ENCODE results near the gene AGT. TPM values are rescaled to one million over a fixed set of nuclear protein-coding genes. Genes with fewer than 3 reads are reported as not detected.

Gene AGT
- total and polyA plus RNA-seq, 2 experiments from 2014 or later: 0.11 TPM; not detected in 1

DNA sequence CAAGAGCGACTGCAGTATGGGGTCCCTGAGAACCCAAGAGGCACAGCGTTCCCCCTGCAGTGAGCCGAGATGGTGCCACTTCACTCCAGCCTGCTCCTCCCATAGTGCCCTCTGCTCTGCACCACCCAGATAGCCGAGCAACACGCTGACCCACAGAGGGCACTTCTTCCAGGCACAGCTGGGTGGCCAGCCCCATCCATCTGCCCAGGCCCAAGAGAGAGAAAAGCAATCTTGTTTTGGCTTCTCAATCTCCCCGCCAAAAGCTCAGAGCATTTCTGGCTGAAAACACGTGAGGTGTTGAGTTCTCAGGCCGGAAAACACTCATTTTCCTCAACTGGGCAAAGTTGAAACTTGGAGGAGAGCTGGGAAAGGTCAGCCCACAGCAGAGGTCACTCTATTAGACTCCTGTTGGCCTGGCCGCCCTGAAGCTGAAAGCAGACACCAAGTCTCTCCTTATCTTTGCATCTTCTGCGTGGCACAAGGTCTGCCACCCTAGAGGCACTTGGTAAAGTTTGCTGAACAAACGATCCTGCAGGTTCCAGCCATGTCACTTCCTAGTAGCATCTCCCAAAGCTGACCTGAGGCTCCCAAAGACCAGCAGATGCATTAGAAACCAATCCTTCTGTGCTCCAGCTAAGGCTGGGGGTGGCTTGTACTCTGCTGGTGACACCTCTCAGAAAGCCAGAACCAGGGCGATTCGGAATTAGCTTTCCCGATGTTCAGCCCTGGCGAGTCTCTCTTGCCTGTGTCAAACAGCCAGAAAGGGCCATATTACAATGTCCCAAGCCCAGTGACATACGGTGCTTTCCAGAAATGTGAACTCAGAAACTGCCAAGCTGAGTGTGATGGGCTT is 44.2 kb upstream of the AGT start (continued):
- TF ChIP-seq, protein P1, sequence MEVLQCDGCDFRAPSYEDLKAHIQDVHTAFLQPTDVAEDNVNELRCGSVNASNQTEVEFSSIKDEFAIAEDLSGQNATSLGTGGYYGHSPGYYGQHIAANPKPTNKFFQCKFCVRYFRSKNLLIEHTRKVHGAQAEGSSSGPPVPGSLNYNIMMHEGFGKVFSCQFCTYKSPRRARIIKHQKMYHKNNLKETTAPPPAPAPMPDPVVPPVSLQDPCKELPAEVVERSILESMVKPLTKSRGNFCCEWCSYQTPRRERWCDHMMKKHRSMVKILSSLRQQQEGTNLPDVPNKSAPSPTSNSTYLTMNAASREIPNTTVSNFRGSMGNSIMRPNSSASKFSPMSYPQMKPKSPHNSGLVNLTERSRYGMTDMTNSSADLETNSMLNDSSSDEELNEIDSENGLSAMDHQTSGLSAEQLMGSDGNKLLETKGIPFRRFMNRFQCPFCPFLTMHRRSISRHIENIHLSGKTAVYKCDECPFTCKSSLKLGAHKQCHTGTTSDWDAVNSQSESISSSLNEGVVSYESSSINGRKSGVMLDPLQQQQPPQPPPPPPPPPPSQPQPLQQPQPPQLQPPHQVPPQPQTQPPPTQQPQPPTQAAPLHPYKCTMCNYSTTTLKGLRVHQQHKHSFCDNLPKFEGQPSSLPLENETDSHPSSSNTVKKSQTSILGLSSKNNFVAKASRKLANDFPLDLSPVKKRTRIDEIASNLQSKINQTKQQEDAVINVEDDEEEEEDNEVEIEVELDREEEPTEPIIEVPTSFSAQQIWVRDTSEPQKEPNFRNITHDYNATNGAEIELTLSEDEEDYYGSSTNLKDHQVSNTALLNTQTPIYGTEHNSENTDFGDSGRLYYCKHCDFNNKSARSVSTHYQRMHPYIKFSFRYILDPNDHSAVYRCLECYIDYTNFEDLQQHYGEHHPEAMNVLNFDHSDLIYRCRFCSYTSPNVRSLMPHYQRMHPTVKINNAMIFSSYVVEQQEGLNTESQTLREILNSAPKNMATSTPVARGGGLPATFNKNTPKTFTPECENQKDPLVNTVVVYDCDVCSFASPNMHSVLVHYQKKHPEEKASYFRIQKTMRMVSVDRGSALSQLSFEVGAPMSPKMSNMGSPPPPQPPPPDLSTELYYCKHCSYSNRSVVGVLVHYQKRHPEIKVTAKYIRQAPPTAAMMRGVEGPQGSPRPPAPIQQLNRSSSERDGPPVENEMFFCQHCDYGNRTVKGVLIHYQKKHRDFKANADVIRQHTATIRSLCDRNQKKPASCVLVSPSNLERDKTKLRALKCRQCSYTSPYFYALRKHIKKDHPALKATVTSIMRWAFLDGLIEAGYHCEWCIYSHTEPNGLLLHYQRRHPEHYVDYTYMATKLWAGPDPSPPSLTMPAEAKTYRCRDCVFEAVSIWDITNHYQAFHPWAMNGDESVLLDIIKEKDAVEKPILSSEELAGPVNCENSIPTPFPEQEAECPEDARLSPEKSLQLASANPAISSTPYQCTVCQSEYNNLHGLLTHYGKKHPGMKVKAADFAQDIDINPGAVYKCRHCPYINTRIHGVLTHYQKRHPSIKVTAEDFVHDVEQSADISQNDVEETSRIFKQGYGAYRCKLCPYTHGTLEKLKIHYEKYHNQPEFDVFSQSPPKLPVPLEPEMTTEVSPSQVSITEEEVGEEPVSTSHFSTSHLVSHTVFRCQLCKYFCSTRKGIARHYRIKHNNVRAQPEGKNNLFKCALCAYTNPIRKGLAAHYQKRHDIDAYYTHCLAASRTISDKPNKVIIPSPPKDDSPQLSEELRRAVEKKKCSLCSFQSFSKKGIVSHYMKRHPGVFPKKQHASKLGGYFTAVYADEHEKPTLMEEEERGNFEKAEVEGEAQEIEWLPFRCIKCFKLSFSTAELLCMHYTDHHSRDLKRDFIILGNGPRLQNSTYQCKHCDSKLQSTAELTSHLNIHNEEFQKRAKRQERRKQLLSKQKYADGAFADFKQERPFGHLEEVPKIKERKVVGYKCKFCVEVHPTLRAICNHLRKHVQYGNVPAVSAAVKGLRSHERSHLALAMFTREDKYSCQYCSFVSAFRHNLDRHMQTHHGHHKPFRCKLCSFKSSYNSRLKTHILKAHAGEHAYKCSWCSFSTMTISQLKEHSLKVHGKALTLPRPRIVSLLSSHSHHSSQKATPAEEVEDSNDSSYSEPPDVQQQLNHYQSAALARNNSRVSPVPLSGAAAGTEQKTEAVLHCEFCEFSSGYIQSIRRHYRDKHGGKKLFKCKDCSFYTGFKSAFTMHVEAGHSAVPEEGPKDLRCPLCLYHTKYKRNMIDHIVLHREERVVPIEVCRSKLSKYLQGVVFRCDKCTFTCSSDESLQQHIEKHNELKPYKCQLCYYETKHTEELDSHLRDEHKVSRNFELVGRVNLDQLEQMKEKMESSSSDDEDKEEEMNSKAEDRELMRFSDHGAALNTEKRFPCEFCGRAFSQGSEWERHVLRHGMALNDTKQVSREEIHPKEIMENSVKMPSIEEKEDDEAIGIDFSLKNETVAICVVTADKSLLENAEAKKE (CRISPR knock-in tag; IDR thresholded peaks at IDR 0.05): no peak
- TF ChIP-seq POLR2AphosphoS5 (IDR thresholded peaks at IDR 0.05; ENCODE audit: low read depth) (no peak), ZNF114 (CRISPR knock-in tag; IDR thresholded peaks at IDR 0.05) (no peak), EZH2phosphoT487 (IDR thresholded peaks at IDR 0.05; ENCODE audit: unreplicated experiment) (no peak), NANOG (IDR thresholded peaks at IDR 0.05; ENCODE audit: borderline replicate concordance) (no peak), JUNB (IDR thresholded peaks at IDR 0.05; ENCODE audit: unreplicated experiment) (no peak), STAT1 (IDR thresholded peaks at IDR 0.05; ENCODE audit: unreplicated experiment) (no peak)
- TF ChIP-seq, protein P2, sequence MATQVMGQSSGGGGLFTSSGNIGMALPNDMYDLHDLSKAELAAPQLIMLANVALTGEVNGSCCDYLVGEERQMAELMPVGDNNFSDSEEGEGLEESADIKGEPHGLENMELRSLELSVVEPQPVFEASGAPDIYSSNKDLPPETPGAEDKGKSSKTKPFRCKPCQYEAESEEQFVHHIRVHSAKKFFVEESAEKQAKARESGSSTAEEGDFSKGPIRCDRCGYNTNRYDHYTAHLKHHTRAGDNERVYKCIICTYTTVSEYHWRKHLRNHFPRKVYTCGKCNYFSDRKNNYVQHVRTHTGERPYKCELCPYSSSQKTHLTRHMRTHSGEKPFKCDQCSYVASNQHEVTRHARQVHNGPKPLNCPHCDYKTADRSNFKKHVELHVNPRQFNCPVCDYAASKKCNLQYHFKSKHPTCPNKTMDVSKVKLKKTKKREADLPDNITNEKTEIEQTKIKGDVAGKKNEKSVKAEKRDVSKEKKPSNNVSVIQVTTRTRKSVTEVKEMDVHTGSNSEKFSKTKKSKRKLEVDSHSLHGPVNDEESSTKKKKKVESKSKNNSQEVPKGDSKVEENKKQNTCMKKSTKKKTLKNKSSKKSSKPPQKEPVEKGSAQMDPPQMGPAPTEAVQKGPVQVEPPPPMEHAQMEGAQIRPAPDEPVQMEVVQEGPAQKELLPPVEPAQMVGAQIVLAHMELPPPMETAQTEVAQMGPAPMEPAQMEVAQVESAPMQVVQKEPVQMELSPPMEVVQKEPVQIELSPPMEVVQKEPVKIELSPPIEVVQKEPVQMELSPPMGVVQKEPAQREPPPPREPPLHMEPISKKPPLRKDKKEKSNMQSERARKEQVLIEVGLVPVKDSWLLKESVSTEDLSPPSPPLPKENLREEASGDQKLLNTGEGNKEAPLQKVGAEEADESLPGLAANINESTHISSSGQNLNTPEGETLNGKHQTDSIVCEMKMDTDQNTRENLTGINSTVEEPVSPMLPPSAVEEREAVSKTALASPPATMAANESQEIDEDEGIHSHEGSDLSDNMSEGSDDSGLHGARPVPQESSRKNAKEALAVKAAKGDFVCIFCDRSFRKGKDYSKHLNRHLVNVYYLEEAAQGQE (IDR thresholded peaks at IDR 0.05; ENCODE audit: unreplicated experiment): no peak
